ENCODE measurements around the gene PAPSS2. TPM values are rescaled to one million over a fixed set of nuclear protein-coding genes. Genes with fewer than 3 reads are reported as not detected.

The PAPSS2 gene
- total RNA-seq, 6 experiments from 2014 or later = 65.3 to 158 (median 105) TPM

DNA sequence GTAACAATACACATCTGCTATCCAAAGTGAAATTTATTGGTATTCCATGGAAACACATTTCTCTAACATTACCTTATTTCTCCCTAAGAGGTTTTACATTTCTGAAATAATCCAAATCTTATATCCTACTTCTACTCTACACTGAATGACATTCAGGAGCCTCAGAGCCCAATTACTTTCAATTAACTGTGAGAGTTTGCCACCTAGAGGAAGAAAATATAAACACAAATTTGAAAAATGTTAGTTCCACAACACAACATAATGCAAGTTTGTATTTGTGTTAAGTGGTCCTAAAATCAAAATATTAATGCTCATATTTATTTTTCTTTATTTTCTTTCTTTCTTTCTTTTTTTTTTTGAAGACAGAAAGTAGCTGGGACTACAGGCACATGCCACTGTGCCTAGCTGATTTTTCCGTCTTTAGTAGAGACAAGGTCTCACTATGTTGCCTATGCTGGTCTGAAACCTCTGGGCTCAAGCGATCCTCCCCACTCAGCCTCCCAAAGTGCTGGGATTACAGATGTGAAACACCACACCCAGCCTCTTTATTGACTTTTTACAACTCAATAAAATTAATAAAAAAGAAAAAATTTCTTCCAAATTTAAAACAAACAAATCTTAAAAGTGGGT is 112.3 kb downstream of the PAPSS2 start:
- TF ChIP-seq, protein P1, sequence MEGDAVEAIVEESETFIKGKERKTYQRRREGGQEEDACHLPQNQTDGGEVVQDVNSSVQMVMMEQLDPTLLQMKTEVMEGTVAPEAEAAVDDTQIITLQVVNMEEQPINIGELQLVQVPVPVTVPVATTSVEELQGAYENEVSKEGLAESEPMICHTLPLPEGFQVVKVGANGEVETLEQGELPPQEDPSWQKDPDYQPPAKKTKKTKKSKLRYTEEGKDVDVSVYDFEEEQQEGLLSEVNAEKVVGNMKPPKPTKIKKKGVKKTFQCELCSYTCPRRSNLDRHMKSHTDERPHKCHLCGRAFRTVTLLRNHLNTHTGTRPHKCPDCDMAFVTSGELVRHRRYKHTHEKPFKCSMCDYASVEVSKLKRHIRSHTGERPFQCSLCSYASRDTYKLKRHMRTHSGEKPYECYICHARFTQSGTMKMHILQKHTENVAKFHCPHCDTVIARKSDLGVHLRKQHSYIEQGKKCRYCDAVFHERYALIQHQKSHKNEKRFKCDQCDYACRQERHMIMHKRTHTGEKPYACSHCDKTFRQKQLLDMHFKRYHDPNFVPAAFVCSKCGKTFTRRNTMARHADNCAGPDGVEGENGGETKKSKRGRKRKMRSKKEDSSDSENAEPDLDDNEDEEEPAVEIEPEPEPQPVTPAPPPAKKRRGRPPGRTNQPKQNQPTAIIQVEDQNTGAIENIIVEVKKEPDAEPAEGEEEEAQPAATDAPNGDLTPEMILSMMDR (IDR thresholded peaks at IDR 0.05) = peak; percentile 46 to 65 (median 58)
- no peak for TF ChIP-seq POLR2A (IDR thresholded peaks at IDR 0.05)
- peak; percentile 56 to 77 (median 76) for ATAC-seq
- intact Hi-C loops (cut with DNase I) = no loop called here

DNA sequence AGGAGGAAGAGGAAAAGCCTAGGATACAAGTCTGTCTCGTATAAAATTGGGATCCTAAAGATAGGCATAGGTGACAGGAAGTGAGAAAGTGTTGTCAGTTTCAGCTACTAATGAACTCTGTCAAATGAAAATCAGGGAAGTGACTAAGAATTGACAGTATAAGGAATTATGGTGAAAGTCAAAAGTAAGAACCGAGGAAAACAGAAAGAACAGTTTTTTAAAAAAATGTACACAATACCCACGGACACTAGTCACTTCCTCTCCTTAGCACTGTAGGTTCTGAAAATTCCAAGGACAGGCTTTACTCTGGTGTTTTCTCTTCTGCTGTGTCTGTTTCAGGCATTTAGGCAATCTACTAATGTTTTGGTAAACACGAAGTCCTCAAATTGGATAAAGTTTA is 116.1 kb downstream of the PAPSS2 start:
- WGBS (ENCODE audit: insufficient coverage, low coverage, low lambda C conversion rate, missing lambda C conversion rate) = 49% methylated on average over 4 of the region's 4 CpGs
- no peaks in the 10 kb centered on the region for H3K9me3 ChIP-seq
- H3K4me1 ChIP-seq = no peaks in the 10 kb centered on the region
- H3K27ac ChIP-seq = no peak overlapping the region
- H3K36me3 ChIP-seq = peaks cover 0 to 5% (median 2%) of the 10 kb centered on the region in 4 donors
- TF ChIP-seq POLR2A (IDR thresholded peaks at IDR 0.05) = no peak
- TF ChIP-seq, protein P1 (IDR thresholded peaks at IDR 0.05) = no peak
- H3K27me3 ChIP-seq = no peaks in the 10 kb centered on the region
- intact Hi-C loops (cut with DNase I) = no loop called here
- DNase-seq = no peak
- peak in 3 of 4 donors; percentile 26 to 46 (median 29) for ATAC-seq
- H3K4me3 ChIP-seq = no peak overlapping the region

More for the DNA sequence above, 112.3 kb downstream of the PAPSS2 start:
- H3K4me1 ChIP-seq = no peaks in the 10 kb centered on the region
- H3K9me3 ChIP-seq = no peaks in the 10 kb centered on the region
- WGBS (ENCODE audit: insufficient coverage, low coverage, low lambda C conversion rate, missing lambda C conversion rate) = 88% methylated on average over 2 of the region's 2 CpGs
- no peak overlapping the region for H3K27ac ChIP-seq
- no peak overlapping the region for H3K4me3 ChIP-seq
- DNase-seq = no peak
- peaks cover 0 to 14% (median 0%) of the 10 kb centered on the region in 4 donors for H3K36me3 ChIP-seq
- no peaks in the 10 kb centered on the region for H3K27me3 ChIP-seq

DNA sequence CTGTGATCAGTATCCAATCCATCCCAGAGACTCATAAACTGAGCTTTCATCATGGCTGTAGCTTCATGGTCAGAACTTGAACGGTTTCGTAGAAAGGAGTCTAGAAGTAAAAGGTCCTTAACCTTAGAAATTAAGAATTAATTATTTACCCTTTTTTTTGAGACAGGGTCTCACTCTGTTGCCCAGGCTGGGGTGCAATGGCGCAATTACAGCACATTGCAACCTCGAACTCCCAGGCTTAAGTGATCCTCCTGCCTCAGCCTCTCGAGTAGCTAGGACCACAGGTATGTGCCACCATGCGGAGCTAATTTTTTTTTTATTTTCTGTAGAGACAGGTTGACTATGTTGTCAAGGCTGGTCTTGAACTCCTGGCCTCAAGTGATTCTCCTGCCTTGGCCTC is 116.7 kb downstream of the PAPSS2 start:
- TF ChIP-seq POLR2A (IDR thresholded peaks at IDR 0.05) = no peak
- TF ChIP-seq, protein P1 (IDR thresholded peaks at IDR 0.05) = no peak
- DNase-seq = no peak
- 94% methylated on average over 6 of the region's 6 CpGs for WGBS (ENCODE audit: insufficient coverage, low coverage, low lambda C conversion rate, missing lambda C conversion rate)
- ATAC-seq = no peak
- Histone ChIP-seq H3K9me3 (no peaks in the 10 kb centered on the region), H3K4me1 (no peaks in the 10 kb centered on the region), H3K27me3 (no peaks in the 10 kb centered on the region), H3K27ac (no peak overlapping the region), H3K36me3 (peaks cover 0 to 4% (median 2%) of the 10 kb centered on the region in 4 donors), H3K4me3 (no peak overlapping the region)
- intact Hi-C loops (cut with DNase I) = no loop called here

- Histone ChIP-seq H3K9me3 (no peaks in the 10 kb centered on the region), H3K27ac (no peak overlapping the region), H3K36me3 (peaks cover 0 to 4% (median 0%) of the 10 kb centered on the region in 4 donors), H3K4me1 (no peaks in the 10 kb centered on the region), H3K27me3 (no peaks in the 10 kb centered on the region), H3K4me3 (no peak overlapping the region)
- no peak for ATAC-seq
- no peak for TF ChIP-seq POLR2A (IDR thresholded peaks at IDR 0.05)
- TF ChIP-seq, protein P1 (IDR thresholded peaks at IDR 0.05) = no peak
- intact Hi-C loops (cut with DNase I) = no loop called here
- WGBS (ENCODE audit: insufficient coverage, low coverage, low lambda C conversion rate, missing lambda C conversion rate) = 100% methylated on average over 2 of the region's 2 CpGs
- DNase-seq = no peak
Measured at GRCh38 chr10:87781545-87781944, 121.9 kb downstream of the PAPSS2 start.
